ENCODE measurements around the gene RASL10B.

RASL10B gene

DNA sequence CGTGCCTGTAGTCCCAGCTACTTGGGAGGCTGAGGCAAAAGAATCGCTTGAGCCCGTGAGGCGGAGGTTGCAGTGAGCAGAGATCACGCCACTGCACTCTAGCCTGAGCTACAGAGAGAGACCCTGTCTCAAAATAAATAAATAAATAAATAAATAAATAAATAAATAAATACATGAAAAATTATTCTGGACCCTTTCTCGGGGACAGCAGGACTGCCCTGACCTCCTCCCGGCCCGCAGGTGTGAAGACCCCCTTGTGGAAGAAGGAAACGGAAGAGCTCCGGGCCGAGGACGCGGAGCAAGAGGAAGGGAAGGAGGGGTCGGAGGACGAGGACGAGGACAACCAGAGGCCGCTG lies 32.3 kb downstream of the RASL10B start:
- Histone ChIP-seq H3K4me2 (ENCODE audit: low read length) (peak overlapping the region; percentile 92), H3K9me2 (replicated peaks; ENCODE audit: control insufficient read depth, low read length) (no peaks in the 10 kb centered on the region), H3K36me3 (ENCODE audit: control insufficient read depth, low read length) (no peaks in the 10 kb centered on the region), H4K20me1 (ENCODE audit: control insufficient read depth, insufficient read depth, low read depth, low read length) (no peaks in the 10 kb centered on the region), H3K27me3 (ENCODE audit: control insufficient read depth, low read length) (peaks cover 6% of the 10 kb centered on the region; the same call in 1 of the 2 replicates), H3F3A (ENCODE audit: control insufficient read depth, insufficient read depth) (no peaks in the 10 kb centered on the region), H3K4me3 (ENCODE audit: low read length) (peak overlapping the region; percentile 83), H3K79me2 (ENCODE audit: control insufficient read depth, low read length) (no peaks in the 10 kb centered on the region), H3K27ac (ENCODE audit: low read depth, low read length) (no peak overlapping the region), H3K9me3 (ENCODE audit: control insufficient read depth, insufficient read depth, low read length) (no peaks in the 10 kb centered on the region), H3K4me1 (ENCODE audit: control insufficient read depth, low read length) (peaks cover 12% of the 10 kb centered on the region)
- no peak for TF ChIP-seq EZH2phosphoT487 (IDR thresholded peaks at IDR 0.05; ENCODE audit: borderline replicate concordance, low read length)
- TF ChIP-seq, protein P1, sequence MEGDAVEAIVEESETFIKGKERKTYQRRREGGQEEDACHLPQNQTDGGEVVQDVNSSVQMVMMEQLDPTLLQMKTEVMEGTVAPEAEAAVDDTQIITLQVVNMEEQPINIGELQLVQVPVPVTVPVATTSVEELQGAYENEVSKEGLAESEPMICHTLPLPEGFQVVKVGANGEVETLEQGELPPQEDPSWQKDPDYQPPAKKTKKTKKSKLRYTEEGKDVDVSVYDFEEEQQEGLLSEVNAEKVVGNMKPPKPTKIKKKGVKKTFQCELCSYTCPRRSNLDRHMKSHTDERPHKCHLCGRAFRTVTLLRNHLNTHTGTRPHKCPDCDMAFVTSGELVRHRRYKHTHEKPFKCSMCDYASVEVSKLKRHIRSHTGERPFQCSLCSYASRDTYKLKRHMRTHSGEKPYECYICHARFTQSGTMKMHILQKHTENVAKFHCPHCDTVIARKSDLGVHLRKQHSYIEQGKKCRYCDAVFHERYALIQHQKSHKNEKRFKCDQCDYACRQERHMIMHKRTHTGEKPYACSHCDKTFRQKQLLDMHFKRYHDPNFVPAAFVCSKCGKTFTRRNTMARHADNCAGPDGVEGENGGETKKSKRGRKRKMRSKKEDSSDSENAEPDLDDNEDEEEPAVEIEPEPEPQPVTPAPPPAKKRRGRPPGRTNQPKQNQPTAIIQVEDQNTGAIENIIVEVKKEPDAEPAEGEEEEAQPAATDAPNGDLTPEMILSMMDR (IDR thresholded peaks at IDR 0.05; ENCODE audit: low read depth, low read length, poor library complexity, severe bottlenecking): no peak

DNA sequence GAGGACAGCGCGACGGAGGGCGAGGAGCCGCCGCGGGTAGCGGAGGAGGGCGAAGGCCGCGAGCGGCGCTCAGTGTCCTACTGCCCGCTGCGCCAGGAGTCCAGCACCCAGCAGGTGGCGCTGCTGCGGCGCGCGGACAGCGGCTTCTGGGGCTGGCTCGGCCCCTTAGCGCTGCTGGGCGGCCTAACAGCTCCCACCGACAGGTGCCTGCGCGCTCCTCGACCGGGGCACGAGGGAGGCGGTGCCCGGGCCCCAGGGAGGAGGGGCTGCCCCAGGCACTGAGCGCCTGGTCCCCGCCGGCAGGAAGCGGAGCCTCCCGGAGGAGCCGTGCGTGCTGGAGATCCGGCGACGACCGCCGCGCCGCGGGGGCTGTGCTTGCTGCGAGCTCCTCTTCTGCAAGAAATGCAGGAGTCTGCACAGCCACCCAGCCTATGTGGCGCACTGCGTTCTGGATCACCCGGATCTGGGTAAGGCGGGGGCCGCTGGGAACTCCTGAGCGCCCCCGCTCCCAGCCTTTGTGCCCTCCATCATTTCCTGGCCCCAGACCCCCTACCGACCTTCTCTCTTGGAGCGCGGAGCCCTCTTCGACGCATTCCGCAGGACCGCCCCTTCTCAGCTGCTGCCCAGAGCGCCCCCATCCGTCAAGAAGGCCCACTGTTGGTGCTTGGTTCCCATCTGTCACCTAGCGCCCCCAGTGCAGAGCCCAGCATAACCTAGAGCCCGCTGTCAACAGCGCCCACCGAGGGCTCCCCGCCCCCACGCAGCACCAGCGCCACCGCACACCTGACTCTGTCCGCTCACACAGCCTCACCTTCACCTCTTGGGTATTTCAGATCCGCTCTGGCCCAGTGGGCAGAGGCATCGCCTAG lies 32.9 kb downstream of the RASL10B start:
- peak overlapping the region; percentile 92 for H3K4me2 ChIP-seq (ENCODE audit: low read length)
- H3K9me3 ChIP-seq (ENCODE audit: control insufficient read depth, insufficient read depth, low read length): no peaks in the 10 kb centered on the region
- no peaks in the 10 kb centered on the region for H4K20me1 ChIP-seq (ENCODE audit: control insufficient read depth, insufficient read depth, low read depth, low read length)
- H3K36me3 ChIP-seq (ENCODE audit: control insufficient read depth, low read length): no peaks in the 10 kb centered on the region
- TF ChIP-seq, protein P1 (IDR thresholded peaks at IDR 0.05; ENCODE audit: low read depth, low read length, poor library complexity, severe bottlenecking): peak; percentile 90
- no peak for TF ChIP-seq EZH2phosphoT487 (IDR thresholded peaks at IDR 0.05; ENCODE audit: borderline replicate concordance, low read length)
- H3F3A ChIP-seq (ENCODE audit: control insufficient read depth, insufficient read depth): no peaks in the 10 kb centered on the region
- H3K79me2 ChIP-seq (ENCODE audit: control insufficient read depth, low read length): no peaks in the 10 kb centered on the region
- H3K4me1 ChIP-seq (ENCODE audit: control insufficient read depth, low read length): peaks cover 12% of the 10 kb centered on the region
- H3K27ac ChIP-seq (ENCODE audit: low read depth, low read length): peak overlapping the region; percentile 40; the same call in 1 of the 2 replicates
- H3K4me3 ChIP-seq (ENCODE audit: low read length): peak overlapping the region; percentile 83
- H3K9me2 ChIP-seq (replicated peaks; ENCODE audit: control insufficient read depth, low read length): no peaks in the 10 kb centered on the region
- peaks cover 6% of the 10 kb centered on the region; the same call in 1 of the 2 replicates for H3K27me3 ChIP-seq (ENCODE audit: control insufficient read depth, low read length)

DNA sequence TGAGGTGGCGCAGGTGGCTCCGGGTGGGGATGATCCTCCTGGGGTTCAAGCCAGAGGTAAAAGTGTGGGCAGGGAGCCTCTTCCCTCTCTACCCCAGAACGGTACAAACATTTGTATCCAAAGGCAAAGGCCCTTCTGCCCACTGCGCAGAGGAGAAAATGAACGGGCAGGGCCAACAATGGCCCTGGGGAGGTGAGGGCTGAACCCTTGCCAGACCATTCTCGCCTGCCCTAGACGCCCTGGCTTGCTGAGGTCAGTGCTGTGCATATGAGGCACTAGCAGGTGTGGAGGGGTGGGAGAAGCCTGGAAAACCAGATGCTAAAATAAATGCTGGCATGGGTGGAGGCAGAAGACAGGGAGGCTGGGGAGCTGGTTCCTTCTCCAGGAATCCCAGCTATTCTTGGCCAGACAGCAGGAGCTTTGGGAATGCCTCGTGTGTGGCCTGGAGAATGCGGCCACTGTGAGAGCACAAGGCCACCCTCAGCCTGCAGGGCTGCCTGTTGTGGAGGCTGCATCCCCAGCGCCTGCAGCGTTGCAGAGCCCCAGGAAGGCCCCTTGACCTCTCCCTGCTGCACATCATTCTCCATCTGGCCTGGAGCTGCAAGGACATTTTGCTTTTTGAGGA lies 33.8 kb downstream of the RASL10B start:
- Histone ChIP-seq H3K4me2 (ENCODE audit: low read length) (peak overlapping the region; percentile 92), H4K20me1 (ENCODE audit: control insufficient read depth, insufficient read depth, low read depth, low read length) (no peaks in the 10 kb centered on the region), H3K9me2 (replicated peaks; ENCODE audit: control insufficient read depth, low read length) (no peaks in the 10 kb centered on the region), H3K4me1 (ENCODE audit: control insufficient read depth, low read length) (peaks cover 12% of the 10 kb centered on the region), H3K4me3 (ENCODE audit: low read length) (peak overlapping the region; percentile 83), H3K79me2 (ENCODE audit: control insufficient read depth, low read length) (no peaks in the 10 kb centered on the region), H3K27ac (ENCODE audit: low read depth, low read length) (no peak overlapping the region), H3K36me3 (ENCODE audit: control insufficient read depth, low read length) (no peaks in the 10 kb centered on the region), H3F3A (ENCODE audit: control insufficient read depth, insufficient read depth) (no peaks in the 10 kb centered on the region), H3K9me3 (ENCODE audit: control insufficient read depth, insufficient read depth, low read length) (no peaks in the 10 kb centered on the region), H3K27me3 (ENCODE audit: control insufficient read depth, low read length) (peaks cover 6% of the 10 kb centered on the region; the same call in 1 of the 2 replicates)
- TF ChIP-seq EZH2phosphoT487 (IDR thresholded peaks at IDR 0.05; ENCODE audit: borderline replicate concordance, low read length): no peak
- TF ChIP-seq, protein P1 (IDR thresholded peaks at IDR 0.05; ENCODE audit: low read depth, low read length, poor library complexity, severe bottlenecking): no peak

Data from DOHH2 (cell line).